HepG2 (cell line): ENCODE measurements around the gene C20orf144.

Source experiments
- CREB1 ChIP-seq, 2 experiments: fragments of 450-650 bp in 1 of 2; IDR thresholded peaks; 2 replicates each; pipeline ENCODE4 v1.6.1; 2016 to 2017; ENCODE audit warnings: control low read depth in 1 of 2, mild to moderate bottlenecking in 1 of 2, missing compliant biosample characterization in 1 of 2, missing genetic modification characterization in 1 of 2
- CTCF ChIP-seq: sonication (generic); formaldehyde crosslinking; IDR thresholded peaks from 2 replicates; pipeline ENCODE4 v1.5.0; 2020; ENCODE audit warnings: mild to moderate bottlenecking, missing genetic modification reagents, moderate library complexity
- ESRRA ChIP-seq: sonication (generic); formaldehyde crosslinking; IDR thresholded peaks from 2 replicates; pipeline ENCODE4 v1.5.1; 2020; ENCODE audit warnings: mild to moderate bottlenecking, low read depth, missing genetic modification reagents
- EZH2 ChIP-seq: conservative IDR thresholded peaks from 2 replicates; pipeline ENCODE4 v1.6.1; 2012; ENCODE audit warnings: mild to moderate bottlenecking, low read depth, low read length, moderate library complexity
- JUN ChIP-seq: sonication (generic); formaldehyde crosslinking; IDR thresholded peaks from 2 replicates; pipeline ENCODE4 v1.4.0; 2020; ENCODE audit warnings: mild to moderate bottlenecking, missing genetic modification reagents
- NFIC ChIP-seq: IDR thresholded peaks from 2 replicates; pipeline ENCODE4 v1.6.1; 2012; ENCODE audit warnings: mild to moderate bottlenecking, low read length, inconsistent platforms
- NR3C1 ChIP-seq: sonication (generic); formaldehyde crosslinking; IDR thresholded peaks from 2 replicates; pipeline ENCODE4 v1.4.0; 2020; ENCODE audit warnings: missing genetic modification reagents
- NRL ChIP-seq: sonication (generic); formaldehyde crosslinking; IDR thresholded peaks from 2 replicates; pipeline ENCODE4 v1.5.0; 2020; ENCODE audit warnings: missing genetic modification reagents, mild to moderate bottlenecking, moderate library complexity, borderline replicate concordance
- SIN3A ChIP-seq: IDR thresholded peaks from 2 replicates; pipeline ENCODE4 v1.6.1; 2011; ENCODE audit warnings: low read depth, mild to moderate bottlenecking, control low read depth, low read length, borderline replicate concordance
- SNRNP70 ChIP-seq: fragments of 200-400 bp; formaldehyde crosslinking; IDR thresholded peaks from 2 replicates; pipeline ENCODE4 v1.6.1; 2017; ENCODE audit warnings: mild to moderate bottlenecking, low read depth, low read length, moderate library complexity
- SP1 ChIP-seq, 2 experiments: fragments of 450-650 bp in 1 of 2; sonication (generic) in 1 of 2; formaldehyde crosslinking in 1 of 2; IDR thresholded peaks; 2 replicates each; pipeline versions ENCODE4 v1.4.0 to v1.6.1; 2016 to 2020; ENCODE audit warnings: missing genetic modification reagents in 1 of 2
- ZNF12 ChIP-seq: sonication (generic); formaldehyde crosslinking; IDR thresholded peaks from 2 replicates; pipeline ENCODE4 v1.5.0; 2020; ENCODE audit warnings: missing genetic modification reagents
- TF ChIP-seq, protein P1 (sequence below): IDR thresholded peaks from 2 replicates; pipeline ENCODE4 v1.6.1; 2012; ENCODE audit warnings: inconsistent platforms
- TF ChIP-seq, protein P2 (sequence below): IDR thresholded peaks from 2 replicates; pipeline ENCODE4 v1.6.1; 2016

GRCh38 chr20:33636776-33637175 lies 25.4 kb upstream of the C20orf144 start:
- no peak for TF ChIP-seq CREB1 (IDR thresholded peaks at IDR 0.05)
- no peak for TF ChIP-seq CREB1 (CRISPR knock-in tag; IDR thresholded peaks at IDR 0.05)
- TF ChIP-seq ESRRA (CRISPR knock-in tag) = no peak
- no peak for TF ChIP-seq EZH2
- TF ChIP-seq NRL (CRISPR knock-in tag) = no peak
- no peak for TF ChIP-seq SNRNP70
- no peak for TF ChIP-seq SP1 (IDR thresholded peaks at IDR 0.05)
- no peak for TF ChIP-seq SP1 (CRISPR knock-in tag; IDR thresholded peaks at IDR 0.05)
- TF ChIP-seq CTCF (CRISPR knock-in tag) = no peak
- TF ChIP-seq NFIC = no peak
- TF ChIP-seq NR3C1 (CRISPR knock-in tag) = no peak
- TF ChIP-seq SIN3A = no peak
- TF ChIP-seq, protein P1, sequence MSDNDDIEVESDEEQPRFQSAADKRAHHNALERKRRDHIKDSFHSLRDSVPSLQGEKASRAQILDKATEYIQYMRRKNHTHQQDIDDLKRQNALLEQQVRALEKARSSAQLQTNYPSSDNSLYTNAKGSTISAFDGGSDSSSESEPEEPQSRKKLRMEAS = no peak
- no peak for TF ChIP-seq JUN (CRISPR knock-in tag)
- TF ChIP-seq ZNF12 = no peak
- TF ChIP-seq, protein P2, sequence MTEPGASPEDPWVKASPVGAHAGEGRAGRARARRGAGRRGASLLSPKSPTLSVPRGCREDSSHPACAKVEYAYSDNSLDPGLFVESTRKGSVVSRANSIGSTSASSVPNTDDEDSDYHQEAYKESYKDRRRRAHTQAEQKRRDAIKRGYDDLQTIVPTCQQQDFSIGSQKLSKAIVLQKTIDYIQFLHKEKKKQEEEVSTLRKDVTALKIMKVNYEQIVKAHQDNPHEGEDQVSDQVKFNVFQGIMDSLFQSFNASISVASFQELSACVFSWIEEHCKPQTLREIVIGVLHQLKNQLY = no peak
